Left forelimb (tissue), 1 donor: ENCODE measurements around the gene UBTD2.
A peak's percentile ranks its signal among the peaks of the same experiment; 100 is the strongest.

Experiments
- DNase-seq: peaks from one replicate; pipeline ENCODE4 v3.0.0-alpha.2; 2018; ENCODE audit warnings: low spot score

The UBTD2 gene

DNA sequence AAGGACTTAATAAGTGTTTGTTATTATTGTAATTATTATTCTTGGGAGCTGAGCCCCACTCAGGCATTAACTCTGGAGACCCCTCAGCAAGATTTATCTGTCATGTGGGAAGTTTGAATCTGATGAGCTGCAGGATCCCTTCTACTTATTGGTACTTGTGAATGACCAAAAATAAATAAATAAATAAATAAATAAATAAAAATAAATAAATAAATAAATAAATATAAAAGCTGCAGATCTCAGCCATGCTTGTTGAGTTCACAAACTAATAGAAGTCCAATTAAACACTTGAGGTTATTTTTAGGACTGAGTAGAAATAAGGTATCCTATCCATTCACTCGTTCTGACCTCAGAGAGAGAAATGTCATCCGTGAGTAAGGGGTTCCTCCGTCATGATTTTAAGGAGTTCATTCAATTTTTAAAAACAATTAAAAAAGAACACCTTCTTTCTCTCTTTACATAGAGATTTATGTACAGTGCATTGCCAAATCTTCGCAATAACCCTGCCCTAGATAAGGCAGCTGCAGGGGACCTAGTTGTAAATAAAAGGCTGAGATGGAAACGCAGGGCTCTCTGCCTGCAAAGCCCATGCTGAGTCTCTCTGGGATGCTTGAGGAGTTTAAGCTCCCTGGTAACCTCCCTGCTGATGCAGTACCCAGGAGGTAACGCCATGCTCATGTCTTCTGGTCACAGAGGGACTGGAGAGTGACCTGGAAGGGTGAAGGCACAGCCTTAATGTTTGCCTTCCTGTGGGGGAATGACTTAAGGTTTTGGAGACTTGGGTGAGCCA lies 88.4 kb downstream of the UBTD2 start:
- no peak for DNase-seq

- no peak for DNase-seq
Observed at GRCh38 chr5:172193872-172194271, 89.7 kb downstream of the UBTD2 start, which contains the start of gene EFCAB9. TSS of gene EFCAB9 (plus strand) at chr5:172194172. CDS start at chr5:172194173, 1 bp downstream.

DNA sequence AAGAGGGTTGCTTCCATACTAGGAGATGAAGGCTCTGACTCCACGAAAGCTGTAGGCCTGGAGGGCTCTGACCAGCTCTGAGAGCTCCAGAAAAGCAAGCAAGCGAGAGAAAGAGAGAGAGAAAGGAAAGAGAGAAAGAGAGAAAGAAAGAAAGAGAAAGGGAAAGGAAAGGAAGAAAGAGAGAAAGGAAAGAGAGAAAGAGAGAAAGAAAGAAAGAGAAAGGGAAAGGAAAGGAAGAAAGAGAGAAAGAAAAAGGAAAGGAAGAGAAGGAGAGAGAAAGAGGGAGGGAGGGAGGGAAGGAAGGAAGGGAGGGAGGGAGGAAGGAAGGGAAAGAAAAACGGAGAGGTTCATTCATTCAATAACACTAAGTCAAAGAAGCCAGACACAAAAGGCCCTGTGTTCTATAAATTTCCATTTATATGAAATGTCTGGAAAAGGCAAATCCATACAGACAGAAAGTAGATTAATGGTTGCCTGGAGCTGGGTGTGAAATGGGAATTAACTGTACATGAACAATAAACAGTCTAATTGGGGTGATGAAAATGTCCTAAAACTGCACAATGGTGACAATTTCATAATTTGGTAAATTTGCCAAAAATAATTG lies 93.8 kb downstream of the UBTD2 start:
- no peak for DNase-seq

DNA sequence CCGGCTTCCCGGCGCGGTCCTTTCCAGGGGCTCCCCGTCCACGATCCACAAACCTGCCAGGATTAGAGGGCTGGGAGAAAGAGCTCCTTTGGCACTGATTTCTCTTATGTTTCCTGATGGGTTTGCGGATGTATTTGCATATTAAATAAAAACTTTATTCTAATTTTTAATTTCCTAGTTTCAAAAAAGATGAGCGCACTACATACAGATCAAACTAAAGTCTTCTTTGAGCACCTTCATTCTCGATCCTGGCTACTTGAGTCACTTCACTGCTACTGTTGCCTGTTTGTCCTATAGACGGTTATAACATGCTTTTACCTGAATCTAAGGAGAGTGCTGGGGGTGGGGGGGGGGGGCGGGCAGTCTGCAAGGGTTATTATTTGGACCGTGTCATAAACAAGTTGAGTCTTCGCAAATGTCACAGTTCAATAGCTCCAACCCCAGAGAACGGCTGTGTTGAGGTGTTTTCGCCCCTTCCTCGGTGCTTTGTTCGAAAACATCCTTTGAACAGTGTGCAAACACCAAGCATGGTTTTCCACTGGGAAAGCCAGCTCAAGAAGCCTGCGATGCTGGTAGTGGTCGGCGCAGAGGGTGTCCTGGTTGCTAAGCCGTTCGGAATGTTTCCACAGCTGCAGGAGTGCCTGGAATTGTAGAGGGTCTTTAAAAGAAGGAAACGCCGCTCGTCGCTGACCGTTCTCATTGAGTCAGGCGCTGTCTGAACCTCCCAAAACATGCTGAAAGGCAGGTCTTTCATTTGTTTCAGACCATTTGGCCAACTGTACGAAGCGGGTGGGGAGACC lies 94.5 kb downstream of the UBTD2 start:
- no peak for DNase-seq

- peak; percentile 97 for DNase-seq
Observed at GRCh38 chr5:172188033-172188892, 95.3 kb downstream of the UBTD2 start, which contains the start of gene STK10. TSS of gene STK10 (minus strand) at chr5:172188224. CDS start at chr5:172188042, 182 bp downstream.

DNA sequence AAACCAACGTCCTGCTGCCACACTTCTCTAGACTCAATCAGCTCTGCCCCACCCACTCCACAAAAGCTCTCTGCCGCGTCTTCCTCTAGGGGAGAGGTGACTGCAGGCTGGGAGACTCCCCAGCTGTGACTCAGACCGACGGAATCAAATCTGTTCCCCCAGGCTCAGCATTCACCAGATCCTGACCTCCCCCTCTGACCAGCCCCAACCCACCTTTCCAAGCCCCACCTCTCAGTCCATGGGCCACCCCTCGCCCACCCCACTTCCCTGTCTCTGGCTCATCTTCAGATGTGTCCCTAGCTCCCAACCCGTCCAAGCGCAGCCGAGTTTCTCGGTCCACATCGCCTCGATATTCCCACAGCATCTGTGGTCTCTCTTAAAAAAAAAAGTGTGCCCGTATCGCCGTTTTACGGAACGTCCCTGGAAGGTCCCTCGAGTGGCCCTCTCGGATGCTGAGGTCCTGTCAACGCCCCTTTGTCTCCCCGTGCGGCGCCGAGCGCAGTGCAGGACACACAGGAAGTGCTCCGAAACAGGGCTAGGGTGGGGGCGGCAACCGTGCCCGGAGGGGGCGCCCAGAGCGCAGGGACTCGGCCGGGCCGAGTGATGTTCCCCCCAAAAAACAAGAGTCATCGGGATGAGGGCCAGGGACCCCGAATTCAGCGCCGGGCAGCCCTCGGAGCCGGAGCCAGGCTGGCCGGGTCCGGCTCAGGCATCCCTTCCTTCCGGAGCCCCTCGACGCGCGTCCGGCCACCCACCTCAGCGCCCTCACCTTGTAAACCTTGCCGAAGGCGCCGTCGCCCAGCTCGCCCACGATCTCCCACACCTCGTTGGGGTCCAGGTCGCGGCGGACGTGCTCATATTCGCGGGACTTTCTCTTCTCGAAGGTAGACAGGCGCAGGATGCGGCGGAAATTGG lies 96.2 kb downstream of the UBTD2 start:
- DNase-seq = no peak

- DNase-seq = no peak
Observed at GRCh38 chr5:172186114-172186695, 97.4 kb downstream of the UBTD2 start.

DNA sequence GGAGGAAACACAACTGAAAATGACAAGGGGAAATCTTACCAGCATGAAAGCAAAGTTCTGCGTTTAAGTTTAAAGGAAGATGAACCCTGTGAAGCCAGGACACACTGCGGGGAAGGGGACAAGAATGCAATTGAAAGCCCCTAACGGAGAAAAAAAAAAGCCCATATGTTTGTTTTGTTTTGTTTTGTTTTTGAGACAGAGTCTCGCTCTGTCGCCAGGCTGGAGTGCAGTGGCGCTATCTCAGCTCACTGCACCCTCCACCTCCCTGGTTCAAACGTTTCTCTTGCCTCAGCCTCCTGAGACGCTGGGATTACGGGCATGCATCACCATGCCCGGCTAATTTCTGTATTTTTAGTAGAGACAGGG lies 98.5 kb downstream of the UBTD2 start:
- no peak for DNase-seq

DNA sequence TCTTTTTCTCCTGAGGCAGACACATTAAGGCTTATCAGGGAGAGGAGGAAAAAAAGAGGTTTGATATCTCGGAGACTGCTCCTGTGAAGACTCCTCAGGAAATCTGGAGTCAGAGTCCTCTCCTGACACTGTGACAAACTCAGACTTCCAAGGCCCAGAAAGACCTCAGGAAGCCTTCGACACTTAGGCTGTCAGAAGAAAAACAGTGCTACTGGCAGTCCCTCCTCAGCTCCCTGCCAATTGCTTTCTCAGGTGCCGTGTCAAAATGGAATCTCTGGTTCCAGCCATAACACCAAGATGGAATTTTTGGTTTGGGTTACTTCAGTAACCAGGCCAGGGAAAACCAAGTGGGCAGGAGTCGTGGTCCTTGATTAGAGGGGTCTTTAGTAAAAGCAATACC lies 99.7 kb downstream of the UBTD2 start:
- DNase-seq = no peak

GRCh38 chr5:172182291-172182690 lies 101.3 kb downstream of the UBTD2 start:
- no peak for DNase-seq

DNA sequence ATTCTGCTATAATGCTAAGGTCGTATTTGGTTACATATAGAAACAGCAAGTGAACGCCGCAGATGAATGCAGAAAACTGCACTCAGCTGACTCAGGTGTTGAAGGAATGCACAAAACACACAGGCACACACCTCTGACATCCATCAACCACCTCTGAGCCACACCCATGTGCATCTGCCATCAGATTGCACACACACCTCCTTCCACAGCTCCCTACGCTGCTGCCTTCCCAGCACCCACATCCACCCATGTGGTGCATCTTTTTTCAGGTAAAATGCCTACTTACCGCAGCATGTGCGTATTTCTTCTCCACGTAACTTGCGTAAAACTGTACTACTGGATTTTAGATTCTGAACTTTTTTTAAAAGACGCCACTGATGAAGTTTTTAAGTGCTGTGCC lies 102.6 kb downstream of the UBTD2 start:
- DNase-seq = no peak

DNA sequence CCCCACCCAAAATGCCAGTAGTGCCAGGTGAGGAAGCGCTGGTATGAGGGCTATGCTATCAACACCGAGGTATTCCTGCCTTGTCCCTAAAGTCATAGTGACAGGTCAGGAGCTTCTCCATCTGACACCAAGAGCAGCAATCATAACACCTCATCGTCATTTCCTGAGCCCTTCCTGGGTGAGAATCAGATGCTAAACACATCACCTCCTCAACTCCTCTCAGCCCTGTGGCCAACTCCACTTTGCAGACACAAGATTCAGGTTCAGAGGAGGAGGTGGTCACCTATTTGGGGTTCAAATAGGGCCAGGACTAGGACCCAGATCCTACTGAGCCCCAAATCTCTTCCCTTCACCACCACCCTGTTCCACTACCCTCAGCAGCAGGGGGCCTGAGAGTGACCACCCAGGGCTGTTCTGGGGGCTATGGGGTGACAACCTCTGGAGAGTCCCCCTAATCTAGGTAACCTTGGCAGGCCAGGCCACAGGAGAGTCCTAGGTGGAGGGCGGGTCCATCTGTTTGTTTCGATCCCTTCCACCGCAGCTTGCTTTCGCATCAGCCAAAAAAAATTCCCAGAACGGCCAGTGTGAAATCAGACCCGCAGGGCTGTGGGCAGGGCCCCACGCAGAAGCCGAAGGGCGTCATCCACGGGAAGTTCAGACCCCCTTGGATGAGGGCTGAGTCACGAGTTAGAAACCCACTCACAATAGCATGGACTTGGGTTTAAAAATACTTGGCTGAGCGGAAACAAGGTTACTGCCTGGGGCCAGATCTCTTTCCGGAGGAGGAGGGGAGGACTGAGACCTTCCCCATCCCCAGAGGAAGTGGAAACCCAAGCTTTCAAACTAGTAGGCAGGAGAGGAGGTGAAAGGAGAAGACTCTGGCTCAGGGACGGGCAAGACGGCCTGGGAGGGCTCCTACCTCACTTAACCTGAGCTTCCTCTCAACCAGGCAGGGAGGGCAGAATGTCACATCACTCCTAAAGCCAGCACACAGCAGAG lies 104.3 kb downstream of the UBTD2 start:
- no peak for DNase-seq

DNA sequence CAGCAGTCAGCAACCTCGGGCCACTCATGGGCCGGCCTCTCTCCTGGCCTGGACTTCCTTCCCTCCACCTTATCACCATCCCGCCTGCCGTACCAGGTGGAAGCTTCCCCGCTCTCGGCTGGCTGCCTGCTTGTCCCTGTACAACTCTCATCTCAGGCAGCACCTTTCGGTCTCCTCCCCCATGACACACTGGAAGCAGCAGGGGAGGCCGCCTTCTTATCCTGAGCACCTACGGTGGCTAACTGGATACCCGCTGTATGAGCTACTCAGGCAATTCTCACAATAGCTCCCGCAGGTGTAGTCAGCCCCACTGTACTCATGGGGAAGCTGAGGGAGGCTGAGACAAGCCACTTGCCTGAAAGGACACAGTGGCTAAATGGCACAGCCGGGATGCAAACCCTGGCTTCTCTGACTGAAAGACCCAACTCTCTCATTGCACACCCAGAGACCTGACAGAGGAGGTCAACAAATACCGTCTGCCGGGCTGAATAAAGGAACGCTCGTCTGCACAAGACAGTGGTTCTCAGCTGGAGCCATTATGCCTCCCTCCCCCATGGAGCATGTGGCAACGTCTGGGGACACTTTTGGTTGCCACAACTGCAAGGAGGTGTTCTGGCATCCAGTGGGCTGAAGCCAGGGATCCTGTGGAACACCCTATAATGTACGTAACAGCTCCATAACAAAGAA lies 105.1 kb downstream of the UBTD2 start:
- no peak for DNase-seq

DNA sequence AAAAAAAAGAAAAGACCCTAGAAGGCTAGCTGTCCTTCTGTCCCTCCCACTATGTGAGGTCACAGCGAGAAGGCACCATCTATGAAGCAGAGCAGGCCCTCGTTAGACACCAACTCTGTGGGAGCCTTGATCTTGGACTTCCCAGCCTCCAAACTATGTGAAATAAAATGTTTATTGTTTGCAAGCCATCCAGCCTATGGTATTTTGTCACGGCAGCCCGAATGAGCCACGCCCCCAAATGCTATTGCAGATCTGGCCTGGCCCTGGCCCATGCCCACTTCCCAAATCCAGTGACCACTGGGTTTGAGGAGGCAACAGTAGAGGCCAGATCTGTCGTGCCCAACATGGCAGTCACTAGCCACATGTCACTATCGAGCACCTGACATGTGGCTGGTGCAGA lies 106.4 kb downstream of the UBTD2 start:
- no peak for DNase-seq

- DNase-seq = no peak
Observed at GRCh38 chr5:172175263-172175719, 108.3 kb downstream of the UBTD2 start.

DNA sequence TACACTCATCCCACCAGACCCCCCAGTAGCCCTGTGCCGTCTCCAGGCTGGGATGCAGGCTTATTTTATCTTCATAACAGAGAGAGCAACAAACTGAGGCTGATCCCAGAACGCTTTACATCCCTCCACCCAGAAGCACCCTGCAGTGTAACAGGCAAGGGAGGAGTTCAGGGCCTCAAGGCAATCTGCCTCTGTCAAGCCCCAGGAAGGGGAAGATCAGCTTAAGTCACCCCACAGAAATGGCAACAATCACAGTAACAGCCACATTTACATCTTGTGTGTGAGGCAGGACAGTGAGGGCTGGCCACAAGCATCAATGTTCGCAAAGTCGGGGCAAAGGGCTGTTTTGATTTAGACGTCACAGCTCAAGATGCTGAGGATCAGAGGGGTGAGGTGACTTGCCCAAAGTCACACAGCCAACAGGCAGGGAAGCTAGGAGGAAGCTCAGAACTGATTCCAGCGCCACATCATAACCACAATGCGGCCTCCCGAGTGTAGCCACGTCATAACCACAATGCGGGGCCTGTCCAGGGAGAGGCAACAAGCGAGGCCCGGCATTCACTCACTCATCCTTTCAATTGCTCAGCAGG lies 109.9 kb downstream of the UBTD2 start:
- DNase-seq = peak; percentile 55

- peak; percentile 17 for DNase-seq
Observed at GRCh38 chr5:172172912-172173563, 110.5 kb downstream of the UBTD2 start.
